Measurements from ENCODE around the gene ZNF560. TPM values are rescaled to one million over a fixed set of nuclear protein-coding genes. Genes with fewer than 3 reads are reported as not detected.

ZNF560 gene
- polyA plus RNA-seq, 4 donors = 0.06 TPM; not detected in 3

DNA sequence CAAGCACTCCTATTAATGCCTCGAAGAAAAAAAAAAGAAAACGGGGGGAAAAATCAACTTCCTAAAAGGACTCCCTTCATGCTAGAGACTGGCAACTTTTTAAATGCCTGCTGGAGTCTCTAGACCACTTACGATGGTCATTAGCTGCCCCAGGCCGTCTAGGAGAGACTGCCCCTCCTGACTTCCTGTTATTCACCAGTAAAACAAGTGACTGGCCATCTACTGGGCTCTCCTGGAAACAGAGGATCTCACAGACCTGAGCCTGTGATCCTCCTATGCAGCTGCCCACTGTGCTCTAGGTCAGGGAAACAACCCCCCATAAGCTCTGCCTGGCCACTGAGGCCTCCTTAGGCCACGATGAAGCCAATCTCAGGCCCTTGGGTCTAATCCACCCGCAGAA is 70.5 kb downstream of the ZNF560 start:
- H3K27ac ChIP-seq (ENCODE audit: low read depth in 1 of 3, low read length in 2 of 3) = no peak overlapping the region
- no peaks in the 10 kb centered on the region for H3K4me1 ChIP-seq (ENCODE audit: control insufficient read depth in 3 of 3, insufficient read depth in 2 of 3, low read depth in 1 of 3, low read length in 2 of 3)
- H3K9me3 ChIP-seq (ENCODE audit: control insufficient read depth in 2 of 2, insufficient read depth in 1 of 2, low read depth in 1 of 2, low read length in 1 of 2) = peaks cover 0 to 36% of the 10 kb centered on the region in 2 donors
- 81 to 95% (median 90%) methylated on average over 6 of the region's 6 CpGs for WGBS, 3 donors
- DNase-seq = no peak
- FAIRE-seq = no peak
- no peak overlapping the region for H3K4me3 ChIP-seq (ENCODE audit: low read depth in 1 of 3, low read length in 3 of 3)
- H3K36me3 ChIP-seq (ENCODE audit: control insufficient read depth in 3 of 3, insufficient read depth in 2 of 3, low read depth in 1 of 3, low read length in 3 of 3) = peaks cover 10 to 49% (median 24%) of the 10 kb centered on the region in 3 donors
- no peaks in the 10 kb centered on the region for H3K27me3 ChIP-seq (ENCODE audit: control insufficient read depth in 3 of 3, insufficient read depth in 3 of 3, low read length in 3 of 3)

Other genes starting within 250 kb of the ZNF560 start
- gene OR7E24, start 247.7 kb downstream of the ZNF560 start, polyA plus RNA-seq = not detected
- gene ZNF699, start 188.8 kb downstream of the ZNF560 start, polyA plus RNA-seq = 1 to 10 TPM in 3 of 4 donors, under 1 TPM in 1; 0.22 to 3.8 (median 1.4) TPM
- 1 to 10 TPM; 3.8 to 9.9 (median 7.1) TPM for gene ZNF559, start 174.4 kb downstream of the ZNF560 start, polyA plus RNA-seq
- 1 to 10 TPM in 2 of 4 donors, under 1 TPM in 1, not detected in 1; 0.27 to 2.6 (median 1.0) TPM for gene ZNF177, start 135.6 kb downstream of the ZNF560 start, polyA plus RNA-seq
- 10 to 100 TPM; 14.2 to 59.7 (median 27.3) TPM for gene ZNF266, start 63.0 kb downstream of the ZNF560 start, polyA plus RNA-seq
- 10 to 100 TPM in 1 of 4 donors, 1 to 10 TPM in 3; 1.1 to 11.5 (median 2.8) TPM for gene ZNF426, start 40.0 kb upstream of the ZNF560 start, polyA plus RNA-seq
- gene ZNF121, start 85.9 kb upstream of the ZNF560 start, polyA plus RNA-seq = 10 to 100 TPM in 1 of 4 donors, 1 to 10 TPM in 3; 2.2 to 23.5 (median 4.2) TPM
- 10 to 100 TPM; 18.6 to 37.7 (median 22.2) TPM for gene ZNF561, start 122.6 kb upstream of the ZNF560 start, polyA plus RNA-seq
- gene ZNF562, start 176.5 kb upstream of the ZNF560 start, polyA plus RNA-seq = 10 to 100 TPM in 1 of 4 donors, 1 to 10 TPM in 3; 2.4 to 15.3 (median 7.4) TPM

Data from small intestine (tissue), 7 donors.